HCT116 (cell line): ENCODE data around the gene KPNA4. TPM values are rescaled to one million over a fixed set of nuclear protein-coding genes. Genes with fewer than 3 reads are reported as not detected.

Experiments
- ATAC-seq: fragments of 200-7000 bp; cut with Tn5 transposase; 2 replicates; pipeline ENCODE4 v1.9.1; 2020; ENCODE audit warnings: mild to moderate bottlenecking, moderate library complexity
- BruUV-seq: library from RNA; stranded (reverse); fragments of 400-500 nt; replicated peaks from 2 replicates; lab custom pipeline; 2021; lab: Mats Ljungman, UMichigan
- CTCF ChIA-PET: fragments of 300-600 bp; sonication (Branson Sonifier 250); formaldehyde crosslinking; loops from one replicate; lab custom pipeline; 2021; ENCODE audit warnings: antibody characterized with exemption; lab: Charles Lee
- POLR2A ChIA-PET: fragments of 300-600, 350-600 bp; sonication (Branson Sonifier 250); formaldehyde crosslinking; loops from one replicate; lab custom pipeline; 2021; ENCODE audit warnings: antibody characterized with exemption; lab: Charles Lee
- RAD21 ChIA-PET, 2 experiments: fragments of 300-600 bp; sonication (Branson Sonifier 250); formaldehyde crosslinking; loops; one replicate each; lab custom pipeline; 2023; ENCODE audit warnings: low total read pairs in 2 of 2; ENCODE audit not compliant: uncharacterized antibody in 2 of 2, unreplicated experiment in 2 of 2, low non-redundant PET in 1 of 2; lab: Charles Lee
- DNase-seq: peaks from one replicate; pipeline ENCODE4 v3.0.0-alpha.2; 2010; ENCODE audit warnings: low read depth, low spot score
- H2AFZ ChIP-seq: fragments of 200-600 bp; shearing (Covaris generic), sonication (generic); 2 replicates; pipeline ENCODE4 v1.6.1; 2017; ENCODE audit warnings: low read depth, mixed run types, mixed read lengths, antibody characterized with exemption, low read length; ENCODE audit not compliant: poor library complexity, severe bottlenecking
- H3K27ac ChIP-seq: 2 replicates; pipeline ENCODE4 v1.5.1; 2012; ENCODE audit warnings: low read depth, low read length
- H3K27me3 ChIP-seq: fragments of 200-600 bp; sonication (generic); 2 replicates; pipeline ENCODE4 v1.6.1; 2016; ENCODE audit warnings: mixed run types, low read length, mixed read lengths; ENCODE audit not compliant: insufficient read depth
- H3K36me3 ChIP-seq, 2 experiments: fragments of 200-500 bp in 1 of 2; fragments of 200-600 bp in 1 of 2; sonication (Bioruptor generic) in 1 of 2; sonication (generic) in 1 of 2; 2 replicates each; pipeline versions ENCODE4 v1.5.1 to v1.6.1; 2014 to 2016; ENCODE audit warnings: low read length in 2 of 2, inconsistent platforms in 1 of 2, mixed read lengths in 1 of 2, mixed run types in 1 of 2; ENCODE audit not compliant: insufficient read depth in 2 of 2, control insufficient read depth in 1 of 2
- H3K4me1 ChIP-seq, 2 experiments: fragments of 200-600 bp in 1 of 2; sonication (generic) in 1 of 2; 2 replicates each; pipeline versions ENCODE4 v1.5.1 to v1.6.1; 2012 to 2017; ENCODE audit warnings: low read length in 2 of 2, inconsistent platforms in 1 of 2, mild to moderate bottlenecking in 1 of 2, mixed read lengths in 1 of 2, mixed run types in 1 of 2, moderate library complexity in 1 of 2; ENCODE audit not compliant: insufficient read depth in 2 of 2, control insufficient read depth in 1 of 2
- H3K4me2 ChIP-seq: fragments of 200-600 bp; sonication (generic); 2 replicates; pipeline ENCODE4 v1.6.1; 2017; ENCODE audit warnings: mixed run types, low read length, mixed read lengths
- H3K4me3 ChIP-seq, 2 experiments: fragments of 200-600 bp in 1 of 2; sonication (generic) in 1 of 2; replicated peaks in 1 of 2; 2 replicates each; pipeline ENCODE4 v1.5.1; 2011 to 2016; ENCODE audit warnings: low read length in 2 of 2, control low read depth in 1 of 2, low read depth in 1 of 2, mild to moderate bottlenecking in 1 of 2, mixed read lengths in 1 of 2, mixed run types in 1 of 2
- H3K79me2 ChIP-seq: fragments of 200-600 bp; sonication (generic); 2 replicates; pipeline ENCODE4 v1.6.1; 2017; ENCODE audit warnings: mild to moderate bottlenecking, mixed run types, low read length, moderate library complexity, mixed read lengths; ENCODE audit not compliant: insufficient read depth
- H3K9ac ChIP-seq: fragments of 200-600 bp; sonication (generic); 2 replicates; pipeline ENCODE4 v1.6.1; 2016; ENCODE audit warnings: low read length, mixed read lengths
- H3K9me2 ChIP-seq: fragments of 200-600 bp; sonication (generic), shearing (Covaris generic); 2 replicates; pipeline ENCODE4 v1.6.1; 2017; ENCODE audit warnings: mixed run types, mild to moderate bottlenecking, moderate library complexity; ENCODE audit not compliant: insufficient read depth
- H3K9me3 ChIP-seq, 2 experiments: fragments of 200-500 bp in 1 of 2; fragments of 200-600 bp in 1 of 2; sonication (Bioruptor generic) in 1 of 2; sonication (generic) in 1 of 2; 2 replicates each; pipeline ENCODE4 v1.6.1; 2014 to 2017; ENCODE audit warnings: low read length in 2 of 2, mixed read lengths in 2 of 2, inconsistent platforms in 1 of 2, low read depth in 1 of 2, mild to moderate bottlenecking in 1 of 2, mixed run types in 1 of 2, moderate library complexity in 1 of 2; ENCODE audit not compliant: control insufficient read depth in 1 of 2, insufficient read depth in 1 of 2
- H4K20me1 ChIP-seq: fragments of 200-600 bp; sonication (generic), shearing (Covaris generic); 2 replicates; pipeline ENCODE4 v1.6.1; 2017; ENCODE audit warnings: mixed run types, mild to moderate bottlenecking, moderate library complexity; ENCODE audit not compliant: insufficient read depth
- CBX3 ChIP-seq: IDR thresholded peaks from 2 replicates; pipeline ENCODE4 v1.6.1; 2012; ENCODE audit warnings: low read depth
- CEBPB ChIP-seq: IDR thresholded peaks from 2 replicates; pipeline ENCODE4 v1.6.1; 2012; ENCODE audit warnings: low read depth
- EGR1 ChIP-seq: IDR thresholded peaks from 2 replicates; pipeline ENCODE4 v1.6.1; 2012; ENCODE audit warnings: low read depth
- EZH2 ChIP-seq: fragments of 200-600 bp; sonication (generic); IDR thresholded peaks from 2 replicates; pipeline ENCODE4 v1.6.1; 2017; ENCODE audit warnings: antibody characterized with exemption, mixed run types
- EZH2phosphoT487 ChIP-seq: fragments of 200-600 bp; IDR thresholded peaks from 2 replicates; pipeline ENCODE4 v1.6.1; 2018; ENCODE audit warnings: antibody characterized with exemption, borderline replicate concordance
- FOSL1 ChIP-seq: IDR thresholded peaks from 2 replicates; pipeline ENCODE4 v1.6.1; 2012; ENCODE audit warnings: low read depth
- JUND ChIP-seq: IDR thresholded peaks from 2 replicates; pipeline ENCODE4 v1.6.1; 2012
- POLR2A ChIP-seq: IDR thresholded peaks from 2 replicates; pipeline ENCODE4 v1.7.0; 2011; ENCODE audit warnings: borderline replicate concordance; ENCODE audit not compliant: insufficient read depth, insufficient read length; ENCODE audit errors: extremely low read depth
- SIN3A ChIP-seq: IDR thresholded peaks from 2 replicates; pipeline ENCODE4 v1.6.1; 2012; ENCODE audit warnings: low read depth
- SRF ChIP-seq: IDR thresholded peaks from 2 replicates; pipeline ENCODE4 v1.6.1; 2012; ENCODE audit warnings: low read depth
- ZFX ChIP-seq: fragments of 450-650 bp; IDR thresholded peaks from 2 replicates; pipeline ENCODE4 v1.6.1; 2017
- ZNF274 ChIP-seq: fragments of 200-500 bp; sonication (Bioruptor generic); IDR thresholded peaks from 2 replicates; pipeline ENCODE4 v1.6.1; 2014; ENCODE audit warnings: mild to moderate bottlenecking, low read depth, low read length, inconsistent platforms
- intact Hi-C: fragments of 100-400 bp; cut with micrococcal nuclease; formaldehyde crosslinking; loops from 2 replicates; pipeline ENCODE4 v1.10.0; 2022
- total RNA-seq: library from RNA; stranded (reverse); gene quantifications from one replicate; pipeline ENCODE4 v1.2.1, GENCODE V29; 2021; ENCODE audit not compliant: unreplicated experiment
- TF ChIP-seq, protein P1 (sequence below): IDR thresholded peaks from 2 replicates; pipeline ENCODE4 v1.6.1; 2012
- TF ChIP-seq, protein P2 (sequence below): IDR thresholded peaks from 2 replicates; pipeline ENCODE4 v1.6.1; 2012; ENCODE audit warnings: low read depth
- TF ChIP-seq, protein P3 (sequence below): IDR thresholded peaks from 2 replicates; pipeline ENCODE4 v1.6.1; 2012
- TF ChIP-seq, protein P4 (sequence below), 3 experiments: fragments of 200-600 bp in 1 of 3; sonication (generic) in 1 of 3; IDR thresholded peaks in 2 of 3; conservative IDR thresholded peaks in 1 of 3; 2 replicates each; pipeline ENCODE4 v1.5.1; 2012 to 2017; ENCODE audit warnings: low read depth in 2 of 3, low read length in 2 of 3, antibody characterized with exemption in 1 of 3, borderline replicate concordance in 1 of 3, control low read depth in 1 of 3, mild to moderate bottlenecking in 1 of 3, mixed read lengths in 1 of 3, mixed run types in 1 of 3, moderate library complexity in 1 of 3; ENCODE audit not compliant: insufficient read depth in 1 of 3

Gene KPNA4
- total RNA-seq, 1 experiment from 2014 or later, result 43.1 TPM

DNA sequence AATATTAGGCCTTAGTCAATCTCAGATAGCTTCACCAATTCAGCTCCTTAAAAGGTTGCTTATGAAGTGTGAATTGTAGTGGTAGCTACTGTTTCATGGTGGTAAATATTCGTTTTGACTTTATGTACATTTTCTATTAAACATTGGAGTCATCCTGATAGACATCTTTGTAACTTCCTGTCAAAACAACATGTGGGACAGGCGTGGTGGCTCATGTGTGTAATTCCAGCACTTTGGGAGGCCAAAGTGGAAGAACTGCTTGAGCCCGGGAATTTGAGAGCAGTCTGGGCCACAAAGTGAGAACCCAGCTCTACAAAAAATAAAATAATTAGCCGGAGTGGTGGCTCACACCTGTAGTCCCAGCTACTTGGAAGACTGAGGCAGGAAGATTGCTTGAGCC lies 113.8 kb downstream of the KPNA4 start:
- BruUV-seq, result no TSS peak
- peaks cover 0 to 11% of the 10 kb centered on the region in 2 experiments; a peak in 1 of 4 replicates for H3K36me3 ChIP-seq
- POLR2A ChIA-PET, result no interaction called here
- TF ChIP-seq CEBPB (no peak), JUND (no peak), FOSL1 (no peak)
- TF ChIP-seq, protein P1, sequence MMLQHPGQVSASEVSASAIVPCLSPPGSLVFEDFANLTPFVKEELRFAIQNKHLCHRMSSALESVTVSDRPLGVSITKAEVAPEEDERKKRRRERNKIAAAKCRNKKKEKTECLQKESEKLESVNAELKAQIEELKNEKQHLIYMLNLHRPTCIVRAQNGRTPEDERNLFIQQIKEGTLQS, result no peak
- intact Hi-C loops, result no loop called here
- H3K9me3 ChIP-seq, result no peaks in the 10 kb centered on the region
- no peak for ATAC-seq
- RAD21 ChIA-PET, result no interaction called here
- H3K4me3 ChIP-seq, result no peak overlapping the region
- no peak overlapping the region for H3K27ac ChIP-seq
- no peak overlapping the region for H2AFZ ChIP-seq
- no peaks in the 10 kb centered on the region for H3K9me2 ChIP-seq
- H3K4me1 ChIP-seq, result peaks cover 8 to 30% of the 10 kb centered on the region in 2 experiments
- no peak for DNase-seq
- H3K9ac ChIP-seq, result no peak overlapping the region
- CTCF ChIA-PET, result no interaction called here
- H4K20me1 ChIP-seq, result no peaks in the 10 kb centered on the region
- no peaks in the 10 kb centered on the region for H3K27me3 ChIP-seq
- H3K79me2 ChIP-seq, result peaks cover 30% of the 10 kb centered on the region
- H3K4me2 ChIP-seq, result no peak overlapping the region

DNA sequence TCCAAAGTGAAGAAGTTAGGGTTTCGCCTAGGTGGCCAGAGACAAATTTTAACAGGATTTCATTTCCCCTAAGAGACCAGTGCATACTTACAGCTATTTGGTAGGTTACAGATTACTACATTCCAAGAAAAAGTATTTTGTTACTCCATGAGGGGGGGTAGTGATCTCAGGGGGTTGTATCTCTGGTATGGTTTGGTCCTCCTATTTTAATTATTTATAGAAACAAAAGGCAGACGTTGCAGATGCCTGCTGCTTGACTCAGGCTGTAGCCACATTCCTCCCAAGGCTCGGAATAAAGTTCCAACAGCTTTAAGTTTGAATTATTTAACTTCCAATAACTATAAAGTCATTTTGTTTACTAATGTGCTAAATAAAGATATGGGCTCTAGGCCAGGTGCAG lies 114.5 kb downstream of the KPNA4 start:
- Histone ChIP-seq H3K4me1 (peaks cover 8 to 31% of the 10 kb centered on the region in 2 experiments), H3K27me3 (no peaks in the 10 kb centered on the region), H4K20me1 (no peaks in the 10 kb centered on the region), H3K36me3 (peaks cover 2 to 13% of the 10 kb centered on the region in 2 experiments; a peak in 1 of 4 replicates), H3K9ac (no peak overlapping the region), H3K4me3 (no peak overlapping the region), H3K9me2 (no peaks in the 10 kb centered on the region), H3K9me3 (no peaks in the 10 kb centered on the region), H2AFZ (no peak overlapping the region), H3K4me2 (peak overlapping the region; percentile 83; the same call in 1 of the 2 replicates), H3K27ac (no peak overlapping the region), H3K79me2 (peaks cover 37% of the 10 kb centered on the region)
- RAD21 ChIA-PET, result no interaction called here
- BruUV-seq, result no TSS peak
- intact Hi-C loops, result no loop called here
- DNase-seq (no peak), ATAC-seq (no peak)
- POLR2A ChIA-PET, result no interaction called here
- CTCF ChIA-PET, result no interaction called here
- TF ChIP-seq ZFX, result no peak
- TF ChIP-seq SRF, result no peak
- TF ChIP-seq JUND, result no peak
- no peak for TF ChIP-seq FOSL1
- TF ChIP-seq EZH2, result no peak
- TF ChIP-seq, protein P2, sequence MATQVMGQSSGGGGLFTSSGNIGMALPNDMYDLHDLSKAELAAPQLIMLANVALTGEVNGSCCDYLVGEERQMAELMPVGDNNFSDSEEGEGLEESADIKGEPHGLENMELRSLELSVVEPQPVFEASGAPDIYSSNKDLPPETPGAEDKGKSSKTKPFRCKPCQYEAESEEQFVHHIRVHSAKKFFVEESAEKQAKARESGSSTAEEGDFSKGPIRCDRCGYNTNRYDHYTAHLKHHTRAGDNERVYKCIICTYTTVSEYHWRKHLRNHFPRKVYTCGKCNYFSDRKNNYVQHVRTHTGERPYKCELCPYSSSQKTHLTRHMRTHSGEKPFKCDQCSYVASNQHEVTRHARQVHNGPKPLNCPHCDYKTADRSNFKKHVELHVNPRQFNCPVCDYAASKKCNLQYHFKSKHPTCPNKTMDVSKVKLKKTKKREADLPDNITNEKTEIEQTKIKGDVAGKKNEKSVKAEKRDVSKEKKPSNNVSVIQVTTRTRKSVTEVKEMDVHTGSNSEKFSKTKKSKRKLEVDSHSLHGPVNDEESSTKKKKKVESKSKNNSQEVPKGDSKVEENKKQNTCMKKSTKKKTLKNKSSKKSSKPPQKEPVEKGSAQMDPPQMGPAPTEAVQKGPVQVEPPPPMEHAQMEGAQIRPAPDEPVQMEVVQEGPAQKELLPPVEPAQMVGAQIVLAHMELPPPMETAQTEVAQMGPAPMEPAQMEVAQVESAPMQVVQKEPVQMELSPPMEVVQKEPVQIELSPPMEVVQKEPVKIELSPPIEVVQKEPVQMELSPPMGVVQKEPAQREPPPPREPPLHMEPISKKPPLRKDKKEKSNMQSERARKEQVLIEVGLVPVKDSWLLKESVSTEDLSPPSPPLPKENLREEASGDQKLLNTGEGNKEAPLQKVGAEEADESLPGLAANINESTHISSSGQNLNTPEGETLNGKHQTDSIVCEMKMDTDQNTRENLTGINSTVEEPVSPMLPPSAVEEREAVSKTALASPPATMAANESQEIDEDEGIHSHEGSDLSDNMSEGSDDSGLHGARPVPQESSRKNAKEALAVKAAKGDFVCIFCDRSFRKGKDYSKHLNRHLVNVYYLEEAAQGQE, result no peak
- TF ChIP-seq ZNF274, result no peak
- TF ChIP-seq, protein P3, sequence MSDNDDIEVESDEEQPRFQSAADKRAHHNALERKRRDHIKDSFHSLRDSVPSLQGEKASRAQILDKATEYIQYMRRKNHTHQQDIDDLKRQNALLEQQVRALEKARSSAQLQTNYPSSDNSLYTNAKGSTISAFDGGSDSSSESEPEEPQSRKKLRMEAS, result no peak
- TF ChIP-seq SIN3A, result no peak
- TF ChIP-seq EZH2phosphoT487, result no peak
- TF ChIP-seq EGR1, result no peak
- TF ChIP-seq, protein P4, sequence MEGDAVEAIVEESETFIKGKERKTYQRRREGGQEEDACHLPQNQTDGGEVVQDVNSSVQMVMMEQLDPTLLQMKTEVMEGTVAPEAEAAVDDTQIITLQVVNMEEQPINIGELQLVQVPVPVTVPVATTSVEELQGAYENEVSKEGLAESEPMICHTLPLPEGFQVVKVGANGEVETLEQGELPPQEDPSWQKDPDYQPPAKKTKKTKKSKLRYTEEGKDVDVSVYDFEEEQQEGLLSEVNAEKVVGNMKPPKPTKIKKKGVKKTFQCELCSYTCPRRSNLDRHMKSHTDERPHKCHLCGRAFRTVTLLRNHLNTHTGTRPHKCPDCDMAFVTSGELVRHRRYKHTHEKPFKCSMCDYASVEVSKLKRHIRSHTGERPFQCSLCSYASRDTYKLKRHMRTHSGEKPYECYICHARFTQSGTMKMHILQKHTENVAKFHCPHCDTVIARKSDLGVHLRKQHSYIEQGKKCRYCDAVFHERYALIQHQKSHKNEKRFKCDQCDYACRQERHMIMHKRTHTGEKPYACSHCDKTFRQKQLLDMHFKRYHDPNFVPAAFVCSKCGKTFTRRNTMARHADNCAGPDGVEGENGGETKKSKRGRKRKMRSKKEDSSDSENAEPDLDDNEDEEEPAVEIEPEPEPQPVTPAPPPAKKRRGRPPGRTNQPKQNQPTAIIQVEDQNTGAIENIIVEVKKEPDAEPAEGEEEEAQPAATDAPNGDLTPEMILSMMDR (IDR thresholded peaks at IDR 0.05 in 2 of 3, conservative IDR thresholded peaks at IDR 0.05 in 1 of 3; ENCODE audit: borderline replicate concordance in 1 of 3, insufficient read depth in 1 of 3, low read depth in 2 of 3, low read length in 2 of 3), result no peak
- no peak for TF ChIP-seq CBX3
- TF ChIP-seq POLR2A, result no peak
